GM23338 (cell line): ENCODE results near the gene DNAH17. TPM values are rescaled to one million over a fixed set of nuclear protein-coding genes. Genes with fewer than 3 reads are reported as not detected.

Experiments used
- ATAC-seq: fragments of 200-7000 bp; cut with Tn5 transposase; 3 replicates; pipeline ENCODE4 v1.9.1; 2020
- DNase-seq: peaks from one replicate; pipeline ENCODE4 v3.0.0-alpha.2; 2015; ENCODE audit warnings: low spot score
- H2AFZ ChIP-seq: fragments of 200-600 bp; sonication (generic); 2 replicates; pipeline ENCODE4 v1.8.0; 2016; ENCODE audit warnings: antibody characterized with exemption, mild to moderate bottlenecking, moderate library complexity
- H3F3A ChIP-seq: fragments of 200-600 bp; sonication (generic); replicated peaks from 2 replicates; pipeline ENCODE4 v1.8.0; 2017; ENCODE audit warnings: antibody characterized with exemption, mixed run types, low read depth
- H3K27ac ChIP-seq: fragments of 200-600 bp; sonication (generic); 2 replicates; pipeline ENCODE4 v1.6.1; 2016; ENCODE audit warnings: low read depth
- H3K27me3 ChIP-seq: fragments of 200-600 bp; sonication (generic); 2 replicates; pipeline ENCODE4 v1.8.0; 2016; ENCODE audit warnings: mild to moderate bottlenecking, mixed run types, moderate library complexity; ENCODE audit not compliant: insufficient read depth
- H3K36me3 ChIP-seq: fragments of 200-600 bp; sonication (generic); 2 replicates; pipeline ENCODE4 v1.8.0; 2016; ENCODE audit warnings: mild to moderate bottlenecking; ENCODE audit not compliant: insufficient read depth
- H3K4me1 ChIP-seq: fragments of 200-600 bp; sonication (generic); 2 replicates; pipeline ENCODE4 v1.8.0; 2016; ENCODE audit warnings: mild to moderate bottlenecking, moderate library complexity; ENCODE audit not compliant: insufficient read depth
- H3K4me2 ChIP-seq: fragments of 200-600 bp; sonication (generic); 2 replicates; pipeline ENCODE4 v1.7.1; 2017; ENCODE audit warnings: mixed run types
- H3K4me3 ChIP-seq: fragments of 200-600 bp; sonication (generic); 2 replicates; pipeline ENCODE4 v1.6.1; 2016; ENCODE audit warnings: mixed run types
- H3K79me2 ChIP-seq: fragments of 200-600 bp; sonication (generic); replicated peaks from 2 replicates; pipeline ENCODE4 v1.8.0; 2017; ENCODE audit warnings: mild to moderate bottlenecking; ENCODE audit not compliant: insufficient read depth
- H3K9me2 ChIP-seq: fragments of 200-600 bp; sonication (generic); 2 replicates; pipeline ENCODE4 v1.8.0; 2017; ENCODE audit not compliant: insufficient read depth
- H4K20me1 ChIP-seq: fragments of 200-600 bp; sonication (generic); replicated peaks from 2 replicates; pipeline ENCODE4 v1.8.0; 2017; ENCODE audit warnings: mild to moderate bottlenecking; ENCODE audit not compliant: insufficient read depth
- H3K27ac Mint-ChIP-seq: 2 replicates; pipeline ENCODE4 v1.8.0; 2020; ENCODE audit warnings: inconsistent platforms, mild to moderate bottlenecking, moderate library complexity, mixed read lengths
- H3K27me3 Mint-ChIP-seq: 3 replicates; pipeline ENCODE4 v1.8.0; 2022; ENCODE audit warnings: low read depth, mild to moderate bottlenecking, moderate library complexity, mixed read lengths, inconsistent platforms; ENCODE audit not compliant: insufficient read depth, poor library complexity
- H3K36me3 Mint-ChIP-seq: 3 replicates; pipeline ENCODE4 v1.8.0; 2021; ENCODE audit warnings: low read depth, mild to moderate bottlenecking, inconsistent platforms, moderate library complexity, mixed read lengths
- H3K4me1 Mint-ChIP-seq: 3 replicates; pipeline ENCODE4 v1.8.0; 2020; ENCODE audit warnings: mild to moderate bottlenecking, inconsistent platforms, mixed read lengths
- H3K4me3 Mint-ChIP-seq: 3 replicates; pipeline ENCODE4 v1.8.0; 2021; ENCODE audit warnings: moderate library complexity, mild to moderate bottlenecking, inconsistent platforms, mixed read lengths
- H3K9me3 Mint-ChIP-seq: 3 replicates; pipeline ENCODE4 v1.8.0; 2020; ENCODE audit warnings: moderate library complexity, mild to moderate bottlenecking, inconsistent platforms, mixed read lengths
- EZH2 ChIP-seq: fragments of 200-600 bp; sonication (generic); IDR thresholded peaks from one replicate; pipeline ENCODE4 v1.8.0; 2017; ENCODE audit warnings: antibody characterized with exemption, mild to moderate bottlenecking, low read depth; ENCODE audit not compliant: unreplicated experiment
- JUNB ChIP-seq: IDR thresholded peaks from one replicate; pipeline ENCODE4 v1.6.1; 2016; ENCODE audit warnings: antibody characterized with exemption; ENCODE audit not compliant: unreplicated experiment
- NANOG ChIP-seq: IDR thresholded peaks from 2 replicates; pipeline ENCODE4 v1.6.1; 2016; ENCODE audit warnings: antibody characterized with exemption, borderline replicate concordance
- ZNF331 ChIP-seq: fragments of 250-450 bp; sonication (Bioruptor Pico); IDR thresholded peaks from 2 replicates; pipeline ENCODE4 v1.5.0; 2020; ENCODE audit warnings: low read depth, mild to moderate bottlenecking, moderate library complexity
- ZNF462 ChIP-seq: fragments of 250-450 bp; sonication (Bioruptor Pico); IDR thresholded peaks from 2 replicates; pipeline ENCODE4 v1.5.0; 2020; ENCODE audit warnings: mild to moderate bottlenecking, moderate library complexity
- polyA plus RNA-seq: library from polyadenylated mRNA; unstranded; fragments of >200 nt; fragmentation: Nextera tagmentation; extraction: Ambion mirVana; gene quantifications from 2 replicates; pipeline ENCODE4 v1.2.1, GENCODE V29; 2016
- total RNA-seq: library from RNA; depleted of rRNA; stranded (reverse); fragments of >200 nt; shearing (Covaris generic); gene quantifications from 2 replicates; pipeline ENCODE4 v1.2.3, GENCODE V29; 2014
- TF ChIP-seq, protein P1 (sequence below), 2 experiments: fragments of 200-600 bp in 1 of 2; sonication (generic) in 1 of 2; conservative IDR thresholded peaks; 2 replicates each; pipeline versions ENCODE4 v1.5.1 to v1.6.1; 2016 to 2017; ENCODE audit warnings: antibody characterized with exemption in 2 of 2, low read depth in 2 of 2, mild to moderate bottlenecking in 2 of 2, moderate library complexity in 1 of 2

The DNAH17 gene
- total and polyA plus RNA-seq, 2 experiments from 2014 or later = 0.59 to 2.0 TPM

- TF ChIP-seq, protein P1, sequence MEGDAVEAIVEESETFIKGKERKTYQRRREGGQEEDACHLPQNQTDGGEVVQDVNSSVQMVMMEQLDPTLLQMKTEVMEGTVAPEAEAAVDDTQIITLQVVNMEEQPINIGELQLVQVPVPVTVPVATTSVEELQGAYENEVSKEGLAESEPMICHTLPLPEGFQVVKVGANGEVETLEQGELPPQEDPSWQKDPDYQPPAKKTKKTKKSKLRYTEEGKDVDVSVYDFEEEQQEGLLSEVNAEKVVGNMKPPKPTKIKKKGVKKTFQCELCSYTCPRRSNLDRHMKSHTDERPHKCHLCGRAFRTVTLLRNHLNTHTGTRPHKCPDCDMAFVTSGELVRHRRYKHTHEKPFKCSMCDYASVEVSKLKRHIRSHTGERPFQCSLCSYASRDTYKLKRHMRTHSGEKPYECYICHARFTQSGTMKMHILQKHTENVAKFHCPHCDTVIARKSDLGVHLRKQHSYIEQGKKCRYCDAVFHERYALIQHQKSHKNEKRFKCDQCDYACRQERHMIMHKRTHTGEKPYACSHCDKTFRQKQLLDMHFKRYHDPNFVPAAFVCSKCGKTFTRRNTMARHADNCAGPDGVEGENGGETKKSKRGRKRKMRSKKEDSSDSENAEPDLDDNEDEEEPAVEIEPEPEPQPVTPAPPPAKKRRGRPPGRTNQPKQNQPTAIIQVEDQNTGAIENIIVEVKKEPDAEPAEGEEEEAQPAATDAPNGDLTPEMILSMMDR (conservative IDR thresholded peaks at IDR 0.05; ENCODE audit: low read depth in 2 of 2) = no peak
- TF ChIP-seq ZNF462 (CRISPR knock-in tag) (no peak), JUNB (no peak)
These were observed 117.0 kb downstream of the DNAH17 start (continued) for GRCh38 chr17:78460176-78460675.

DNA sequence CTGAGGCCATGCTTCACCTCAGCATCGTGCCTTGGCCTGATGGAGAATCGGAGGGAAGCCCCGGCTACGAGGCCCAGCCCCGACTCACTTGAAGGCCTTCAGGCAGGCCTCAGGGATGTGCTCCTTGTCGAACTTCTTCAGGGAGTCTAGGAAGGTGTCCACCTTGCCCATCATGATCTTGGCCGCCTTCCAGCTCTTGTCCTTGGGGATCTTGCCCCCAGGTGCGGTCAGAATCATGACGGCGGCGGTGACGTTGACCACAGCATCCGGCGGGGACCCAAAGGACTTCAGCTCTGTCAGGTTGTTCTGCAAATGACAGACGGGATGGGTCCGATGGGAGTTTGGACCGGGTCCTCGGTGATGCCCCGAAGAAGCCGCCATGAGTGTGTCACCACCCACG lies 117.5 kb downstream of the DNAH17 start:
- Mint-ChIP-seq H3K4me1 (0 out of 3 replicates have a peak, but pooled peaks cover 5% of the 10 kb centered on the region), H3K9me3 (peaks cover 5% of the 10 kb centered on the region; the same call in 2 of the 3 replicates), H3K27ac (no peak overlapping the region), H3K36me3 (no peaks in the 10 kb centered on the region), H3K4me3 (no peak overlapping the region), H3K27me3 (peaks cover 4% of the 10 kb centered on the region)
- H3F3A ChIP-seq = no peaks in the 10 kb centered on the region
- H3K36me3 ChIP-seq = no peaks in the 10 kb centered on the region; the same call in 1 of the 2 replicates
- H3K79me2 ChIP-seq = no peaks in the 10 kb centered on the region
- no peak overlapping the region for H3K27ac ChIP-seq
- H3K4me3 ChIP-seq = no peak overlapping the region
- no peak overlapping the region for H3K4me2 ChIP-seq
- H2AFZ ChIP-seq = no peak overlapping the region
- no peaks in the 10 kb centered on the region for H3K27me3 ChIP-seq
- no peaks in the 10 kb centered on the region for H3K9me2 ChIP-seq
- no peaks in the 10 kb centered on the region for H3K4me1 ChIP-seq
- no peak for ATAC-seq
- no peak for DNase-seq
- H4K20me1 ChIP-seq = no peaks in the 10 kb centered on the region
- TF ChIP-seq EZH2 (no peak), ZNF462 (CRISPR knock-in tag) (no peak), NANOG (no peak), ZNF331 (CRISPR knock-in tag) (no peak)
